KG1 (cell line): ENCODE results near the gene ACADSB.

Experiments
- DNase-seq: peaks from one replicate; lab custom pipeline; 2025; lab: John Stamatoyannopoulos, UW

The ACADSB gene

DNA sequence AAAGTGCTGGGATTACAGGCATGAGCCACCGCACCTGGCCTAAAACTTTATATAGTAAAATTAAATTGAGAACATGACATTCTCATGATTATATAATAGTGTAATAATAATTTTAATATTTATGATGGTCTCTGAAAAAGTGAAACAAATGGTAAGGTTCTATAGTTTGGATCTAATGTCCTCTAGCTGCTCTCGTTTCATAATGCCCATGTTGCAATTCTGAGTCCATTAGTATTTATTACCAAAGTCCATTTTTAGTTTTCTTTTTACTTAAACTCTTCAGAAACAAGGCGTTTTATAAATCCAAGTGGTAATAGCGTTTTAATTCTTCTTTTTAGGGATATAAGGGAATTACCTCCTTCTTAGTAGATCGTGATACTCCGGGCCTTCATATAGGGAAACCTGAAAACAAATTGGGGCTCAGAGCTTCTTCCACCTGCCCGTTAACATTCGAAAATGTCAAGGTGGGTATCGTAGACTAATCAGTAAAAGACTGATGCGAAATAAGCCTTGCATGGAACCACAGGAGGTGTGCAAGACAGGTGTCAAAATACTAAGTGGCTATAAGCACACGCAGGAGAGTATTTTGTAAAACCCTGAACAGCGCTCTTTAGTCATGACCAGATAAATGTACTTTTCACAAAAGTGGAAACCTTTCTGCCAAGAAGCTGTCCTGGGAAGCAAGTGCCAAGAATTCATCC lies 34.1 kb downstream of the ACADSB start:
- DNase-seq: no peak

DNA sequence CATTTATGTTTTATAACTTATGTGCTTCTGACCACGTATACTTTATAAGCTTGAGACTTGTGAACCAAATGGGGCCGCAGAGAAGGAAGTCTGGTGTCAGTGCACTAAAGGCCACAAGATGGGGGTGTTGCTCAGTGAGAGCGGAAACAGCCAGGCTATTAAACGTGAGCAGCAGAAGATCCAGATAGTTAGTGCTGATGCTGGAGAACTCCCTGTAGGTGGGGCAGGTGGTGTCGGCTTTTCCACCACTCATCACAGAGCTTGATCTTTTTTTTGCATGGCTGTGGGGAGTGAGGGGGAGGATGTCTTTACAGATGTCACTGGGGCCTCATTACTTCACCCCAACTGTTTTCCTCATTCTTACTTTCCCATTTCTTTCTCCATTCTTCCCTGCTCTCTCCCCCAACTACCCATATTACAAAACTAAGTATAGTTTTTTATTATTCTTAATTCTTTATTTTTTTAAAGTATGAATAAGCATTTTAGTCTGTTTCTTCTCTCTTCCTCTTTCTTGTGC lies 34.7 kb downstream of the ACADSB start:
- peak; percentile 50 for DNase-seq

DNA sequence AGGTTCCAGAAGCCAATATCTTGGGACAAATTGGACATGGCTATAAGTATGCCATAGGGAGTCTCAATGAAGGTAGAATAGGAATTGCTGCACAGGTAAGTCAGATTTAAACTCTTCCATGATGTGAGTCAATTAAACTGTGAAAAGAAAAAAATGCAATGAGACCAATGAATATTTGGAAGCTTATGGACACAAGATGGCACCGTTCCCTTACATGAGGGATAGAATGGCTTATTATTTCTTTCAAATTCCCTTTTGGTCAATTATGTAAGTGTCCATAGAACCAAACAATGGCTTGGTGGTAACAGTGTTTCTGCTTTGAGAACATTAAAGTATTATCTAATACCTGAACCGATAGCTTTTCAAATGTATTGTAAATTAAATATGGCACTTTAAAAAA lies 35.6 kb downstream of the ACADSB start:
- DNase-seq: no peak

DNA sequence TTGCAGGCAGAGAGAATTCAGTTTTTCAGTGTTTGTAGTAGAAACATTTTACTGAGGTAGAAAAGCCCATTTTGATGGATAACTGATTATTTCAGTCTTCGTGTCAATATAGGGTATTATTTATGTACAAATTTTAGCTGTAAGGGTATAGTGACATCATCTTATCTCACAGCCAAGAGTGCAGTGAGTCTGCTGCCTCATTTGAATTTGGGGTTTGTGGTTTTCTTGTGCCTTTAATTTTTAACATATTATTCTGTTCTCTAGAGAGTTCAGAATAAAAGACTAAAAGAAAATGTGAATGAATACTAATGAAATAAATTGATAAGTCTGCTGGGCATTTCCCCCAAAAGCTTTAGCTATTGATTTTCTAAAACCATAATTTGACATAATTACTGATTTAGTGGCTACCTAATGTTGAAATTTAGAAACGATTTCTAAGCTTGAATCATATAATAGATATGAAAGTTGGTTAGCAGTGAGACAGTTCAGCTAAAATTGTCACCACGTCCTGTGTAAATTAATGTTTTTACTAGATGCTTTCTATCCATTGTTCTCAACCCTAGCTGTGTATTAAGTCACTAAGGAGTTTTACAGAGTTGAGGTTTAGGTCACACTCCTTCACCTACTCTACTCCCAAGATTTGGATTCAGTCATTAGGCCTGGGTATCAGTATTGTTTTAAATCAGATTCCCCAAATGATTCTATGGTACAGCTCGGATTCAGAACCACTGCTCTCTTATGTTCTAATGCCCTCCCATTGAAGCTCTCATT lies 37.3 kb downstream of the ACADSB start:
- DNase-seq: no peak

DNA sequence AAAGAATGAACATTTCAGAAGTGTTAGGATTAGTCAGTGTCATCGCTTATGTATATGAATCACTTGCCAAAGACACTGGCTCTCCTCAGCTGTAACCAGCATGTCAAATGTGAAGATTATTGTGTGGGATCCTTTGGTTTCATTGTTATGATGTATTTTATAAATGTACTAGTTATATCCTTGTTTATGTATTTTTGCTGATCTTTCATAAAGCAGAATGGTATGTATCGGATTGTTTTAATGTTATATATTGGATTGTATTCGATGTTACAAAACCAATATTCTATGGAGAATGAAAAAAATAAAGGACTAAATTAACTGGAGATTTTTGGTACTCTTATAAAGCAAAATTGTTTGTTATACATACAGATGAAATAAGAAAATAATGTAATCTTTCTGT lies 49.2 kb downstream of the ACADSB start:
- DNase-seq: no peak

DNA sequence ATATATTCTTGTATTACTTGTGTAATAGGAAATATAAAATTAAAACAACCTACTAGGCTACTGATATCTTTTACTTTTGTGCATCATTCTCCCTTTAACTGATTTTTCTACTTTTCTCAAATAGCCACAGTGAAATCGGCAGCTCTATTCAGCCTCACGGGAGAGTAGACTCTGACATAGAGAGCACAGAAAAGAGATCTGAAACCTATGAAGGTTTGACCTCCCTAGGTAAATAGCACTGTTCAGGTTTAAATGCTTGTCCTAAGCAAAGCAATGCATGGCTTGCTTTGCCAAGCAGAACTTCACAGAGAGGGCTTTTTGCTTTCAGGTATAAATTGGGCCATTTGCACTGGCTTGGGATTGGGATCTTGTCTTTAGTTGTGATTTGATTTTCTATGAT lies 53.1 kb downstream of the ACADSB start:
- DNase-seq: no peak

DNA sequence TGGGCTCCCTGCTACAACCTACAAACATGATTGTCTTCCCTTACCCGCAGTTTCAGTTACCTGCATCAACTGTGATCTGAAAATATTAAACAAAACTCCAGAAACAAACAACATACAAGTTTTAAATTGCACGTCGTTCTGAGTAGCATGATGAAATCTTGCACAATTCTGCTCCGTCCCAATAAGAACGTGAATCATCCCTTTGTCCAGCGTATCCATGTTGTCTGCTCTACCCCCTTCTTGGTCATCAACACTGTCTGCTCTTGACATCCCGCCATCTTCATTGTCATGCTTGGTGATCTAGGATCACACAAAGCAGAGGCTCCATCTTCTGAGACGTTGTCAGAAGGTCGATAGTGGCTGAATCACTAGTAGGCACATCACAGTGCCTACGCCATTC lies 53.9 kb downstream of the ACADSB start:
- no peak for DNase-seq

DNA sequence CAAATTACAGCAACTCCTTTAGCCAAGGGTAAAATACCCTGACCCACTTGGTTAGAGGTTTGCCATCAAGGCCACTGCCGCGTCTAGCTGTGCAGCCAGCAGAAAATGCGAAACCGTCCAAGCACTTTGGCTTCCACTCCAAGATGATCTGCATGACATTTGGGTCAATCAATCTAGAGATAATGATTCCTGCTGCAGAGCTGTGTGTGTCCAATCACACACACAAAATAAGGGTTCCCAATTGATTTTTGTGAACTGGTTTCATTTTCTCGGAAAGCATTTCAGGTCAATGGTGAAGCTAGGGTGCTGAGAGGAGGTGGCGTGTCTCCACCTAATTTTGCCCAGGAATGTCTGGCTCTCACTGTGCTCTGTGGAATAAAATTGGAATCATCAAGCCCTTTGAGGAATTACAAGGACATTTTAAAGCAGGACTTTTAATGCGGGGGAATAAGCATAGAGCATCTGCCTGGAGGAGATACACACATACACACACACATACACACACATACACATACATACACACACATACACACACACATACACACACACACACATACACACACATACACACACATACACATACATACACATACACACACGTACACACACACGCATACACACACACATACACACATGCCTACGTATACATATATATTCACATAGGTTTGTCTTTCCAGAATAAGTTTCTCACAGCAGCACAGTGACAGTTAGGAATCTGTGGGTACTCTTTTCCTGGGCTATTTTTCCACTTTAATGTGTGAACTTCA lies 59.5 kb downstream of the ACADSB start:
- DNase-seq: no peak

DNA sequence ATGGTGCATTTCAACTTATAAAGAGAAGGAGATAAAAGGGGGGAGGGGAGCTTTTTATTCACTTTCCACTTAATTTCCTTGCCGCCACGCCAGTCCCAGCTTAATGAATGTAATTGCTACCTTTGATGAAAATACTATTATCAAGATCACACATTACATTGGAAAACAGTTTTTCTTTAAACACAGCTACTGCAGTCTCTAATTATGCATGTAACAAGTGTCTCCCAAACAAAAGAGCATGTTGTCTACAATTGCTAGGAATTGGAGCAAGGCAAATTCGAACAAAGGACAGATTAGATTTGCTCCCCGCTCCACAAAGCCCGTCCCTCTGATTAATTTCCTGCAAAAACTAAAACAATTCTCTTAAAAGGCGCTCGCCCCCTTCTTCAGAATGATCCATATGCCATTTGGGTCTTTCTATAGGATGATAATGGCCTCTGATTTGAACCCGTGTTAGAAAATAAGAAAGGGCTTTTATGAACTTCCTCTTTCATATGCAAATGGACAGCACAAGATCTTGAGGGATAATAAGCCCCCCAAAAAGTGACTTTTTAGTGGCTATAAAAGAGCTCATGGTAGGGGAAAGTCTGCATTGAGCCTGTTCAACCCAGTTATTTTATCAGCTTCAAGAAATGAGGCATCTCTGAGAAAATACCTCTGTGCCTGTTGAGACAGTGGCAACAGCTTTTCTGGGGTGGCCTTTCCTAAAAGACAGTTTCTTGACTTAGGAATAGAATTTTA lies 60.6 kb downstream of the ACADSB start:
- DNase-seq: no peak

DNA sequence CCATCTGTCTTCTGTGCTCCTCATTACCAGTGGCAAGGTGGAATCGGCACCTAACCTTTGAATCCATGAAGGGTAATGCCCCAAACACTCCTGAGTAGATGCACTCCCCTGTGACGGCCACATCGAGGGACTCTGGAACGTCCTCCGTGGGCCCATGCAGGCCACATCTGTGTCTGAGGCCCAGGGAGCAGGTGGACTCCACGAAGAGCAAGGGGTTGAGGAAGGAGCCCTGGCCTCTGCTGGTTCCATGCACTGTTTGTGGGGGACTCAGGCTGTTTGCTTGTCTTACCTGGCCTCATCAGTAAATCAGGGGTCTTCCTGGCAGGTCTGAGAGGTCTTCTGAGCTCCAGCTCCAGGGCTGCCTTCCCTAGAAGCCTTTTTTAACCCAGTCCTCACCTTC lies 64.4 kb downstream of the ACADSB start:
- DNase-seq: no peak

DNA sequence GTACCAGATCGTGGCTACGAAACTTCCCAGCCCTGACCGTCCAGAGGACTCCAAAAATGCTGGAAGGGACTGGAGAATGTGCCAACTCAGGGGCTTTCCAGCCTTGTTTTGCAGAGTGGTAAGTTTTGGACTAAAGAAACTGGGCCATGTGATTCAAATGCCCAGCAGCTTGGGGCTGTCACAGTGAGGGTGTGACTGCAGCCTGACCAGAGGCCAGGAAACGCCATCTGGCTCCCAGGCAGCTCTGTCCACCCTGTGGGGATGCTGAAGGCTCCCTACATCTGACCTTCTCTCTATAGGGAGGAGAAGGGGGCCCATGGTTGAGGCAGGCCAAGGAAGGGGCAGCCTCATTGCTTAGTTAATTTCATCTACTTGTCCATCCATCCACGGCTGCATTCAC lies 65.4 kb downstream of the ACADSB start:
- DNase-seq: no peak

DNA sequence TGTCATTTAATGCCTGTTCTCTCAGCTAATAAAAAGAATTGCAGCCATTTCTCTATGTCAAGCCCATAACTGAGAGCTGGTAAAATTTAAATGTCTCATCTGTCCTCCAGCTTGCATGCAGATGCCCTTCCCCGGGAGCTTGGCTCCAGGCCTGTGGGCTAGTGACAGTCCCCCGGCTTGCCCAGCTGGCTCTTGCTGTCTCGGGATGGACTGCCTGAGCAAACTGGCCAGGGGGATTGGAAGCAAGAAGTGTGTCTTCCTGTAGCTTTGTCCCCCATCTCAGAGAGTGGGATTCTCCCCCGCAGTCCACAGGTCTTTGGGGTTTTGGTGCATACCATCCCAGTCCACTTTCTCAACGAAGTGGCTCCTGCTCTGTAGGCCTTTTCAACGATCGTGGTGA lies 73.1 kb downstream of the ACADSB start:
- DNase-seq: no peak

DNA sequence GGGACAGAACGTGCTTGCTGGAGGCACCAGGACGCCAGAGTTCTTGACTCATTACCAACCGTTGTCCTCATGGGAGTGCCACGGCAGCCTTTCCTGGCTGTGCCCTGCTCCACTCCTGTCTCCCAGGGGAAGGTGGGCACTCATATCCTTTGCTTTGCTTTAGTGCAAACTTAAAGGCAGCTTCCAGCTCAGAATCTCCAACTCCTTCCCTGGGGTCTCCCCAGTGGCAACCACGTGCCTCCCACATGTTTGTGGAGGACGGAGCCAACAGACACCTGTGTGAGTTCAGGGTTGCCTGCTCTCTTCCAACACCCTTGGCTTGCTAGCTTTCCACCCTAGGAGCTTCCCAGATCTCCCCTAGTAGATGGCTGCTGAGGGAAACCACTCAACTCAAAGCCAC lies 75.0 kb downstream of the ACADSB start:
- DNase-seq: no peak

DNA sequence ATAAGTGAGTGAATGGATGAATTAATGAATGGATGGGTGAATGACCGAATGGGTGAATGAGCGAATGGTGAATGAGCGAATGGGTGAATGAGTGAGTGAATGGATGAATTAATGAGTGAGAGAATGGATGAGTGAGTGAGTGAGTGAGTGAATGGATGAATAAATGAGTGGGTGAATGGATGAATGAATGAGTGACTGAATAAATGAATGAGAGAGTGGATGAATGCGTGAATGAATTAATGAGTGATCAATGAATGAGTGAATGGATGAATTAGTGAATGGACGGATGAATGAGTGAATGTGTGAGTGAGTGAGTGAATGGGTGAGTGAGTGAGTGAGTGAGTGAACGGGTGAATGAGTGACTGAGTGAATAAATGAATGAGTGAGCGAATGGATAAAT lies 77.5 kb downstream of the ACADSB start:
- DNase-seq: no peak

DNA sequence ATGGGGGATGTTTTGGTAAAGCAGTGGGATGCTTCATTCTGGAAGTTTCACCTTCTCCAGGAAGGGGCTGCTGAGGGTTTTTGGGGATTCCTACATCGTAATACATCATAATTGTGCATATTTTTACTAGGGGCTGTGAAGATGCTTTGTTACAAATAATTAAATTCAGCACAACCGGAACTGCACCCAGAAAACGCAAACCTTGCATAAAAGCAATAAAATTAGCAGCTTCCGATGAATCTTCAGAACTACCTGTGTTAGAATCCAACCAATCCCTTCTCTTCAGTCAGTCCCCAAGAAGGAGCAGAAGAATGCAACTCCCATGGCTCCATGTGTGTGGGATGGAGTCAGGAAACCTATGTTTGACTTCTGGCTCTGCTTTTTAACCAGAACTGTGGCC lies 78.5 kb downstream of the ACADSB start:
- DNase-seq: no peak

DNA sequence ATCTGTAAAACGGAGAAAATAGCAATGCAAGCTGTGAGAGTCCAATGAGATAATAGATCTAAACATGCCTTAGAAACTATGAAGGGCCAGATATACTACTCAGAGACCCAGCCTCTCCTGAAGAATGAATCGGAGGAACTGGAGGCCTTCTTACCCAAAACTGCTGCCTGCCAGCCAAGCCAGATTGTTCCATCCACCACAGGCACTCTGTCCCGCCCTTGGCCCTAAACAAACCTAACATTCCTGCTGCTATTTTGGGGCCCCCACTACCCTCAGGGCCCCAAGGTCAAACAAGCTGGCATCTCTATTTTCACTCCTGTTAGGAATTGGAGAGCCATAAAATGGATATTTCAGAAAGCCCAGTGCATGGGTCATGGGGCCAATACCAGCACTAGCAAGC lies 79.0 kb downstream of the ACADSB start:
- no peak for DNase-seq

DNA sequence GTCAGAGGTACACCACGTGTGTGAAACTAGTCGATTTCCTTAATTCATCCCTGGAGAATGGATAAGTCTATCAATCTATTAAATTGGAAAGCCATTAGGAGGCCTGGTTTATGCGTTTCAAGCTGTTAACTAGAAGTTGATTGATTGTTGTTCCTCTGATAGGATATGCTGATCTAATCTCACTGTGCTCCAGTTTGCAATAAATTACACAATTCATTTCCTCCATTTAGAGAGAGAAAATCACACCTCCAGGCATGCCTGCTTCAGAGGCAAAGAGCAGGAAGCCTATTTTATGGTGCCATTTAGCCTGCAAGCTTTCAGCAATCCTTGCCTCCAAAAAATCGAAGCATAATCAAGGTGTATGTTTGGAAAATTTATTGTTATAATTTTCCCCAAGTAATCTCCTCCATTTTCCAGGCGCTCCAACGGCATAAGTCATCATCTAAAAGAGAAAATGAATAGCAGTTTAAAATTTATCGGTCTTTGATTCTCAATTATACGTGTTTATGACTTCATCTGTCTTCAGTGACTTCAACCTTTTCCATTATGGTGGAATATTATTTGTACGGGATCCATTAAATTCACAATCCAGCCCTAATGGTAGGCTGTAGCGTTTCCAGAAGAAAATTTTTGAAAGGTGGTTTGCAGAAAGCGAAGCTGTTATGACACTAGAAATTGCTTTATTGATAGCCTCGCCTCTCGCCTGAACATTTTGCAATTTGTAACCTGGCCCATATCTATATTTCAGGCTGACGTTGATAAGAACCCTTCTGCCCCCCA lies 84.0 kb downstream of the ACADSB start:
- no peak for DNase-seq

DNA sequence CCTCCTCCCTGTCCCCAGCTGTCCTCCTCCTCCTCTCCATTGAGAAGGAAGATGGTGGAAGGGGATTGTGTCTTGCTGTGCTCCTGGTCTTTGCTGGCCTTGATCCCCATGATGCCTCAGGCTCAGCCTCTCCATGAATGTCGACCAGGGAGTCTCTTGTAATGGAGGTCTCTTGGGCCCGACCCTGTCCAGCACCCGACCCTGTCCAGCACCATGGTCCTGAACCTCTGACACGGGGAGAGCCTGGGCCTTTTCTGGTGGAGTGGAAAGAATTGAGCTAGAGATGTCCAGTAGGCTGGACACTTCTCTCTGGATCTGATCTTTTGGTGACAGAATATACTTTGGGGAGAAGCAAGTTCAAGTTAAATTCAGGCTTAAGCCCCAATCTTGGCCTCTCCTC lies 84.7 kb downstream of the ACADSB start:
- DNase-seq: no peak

DNA sequence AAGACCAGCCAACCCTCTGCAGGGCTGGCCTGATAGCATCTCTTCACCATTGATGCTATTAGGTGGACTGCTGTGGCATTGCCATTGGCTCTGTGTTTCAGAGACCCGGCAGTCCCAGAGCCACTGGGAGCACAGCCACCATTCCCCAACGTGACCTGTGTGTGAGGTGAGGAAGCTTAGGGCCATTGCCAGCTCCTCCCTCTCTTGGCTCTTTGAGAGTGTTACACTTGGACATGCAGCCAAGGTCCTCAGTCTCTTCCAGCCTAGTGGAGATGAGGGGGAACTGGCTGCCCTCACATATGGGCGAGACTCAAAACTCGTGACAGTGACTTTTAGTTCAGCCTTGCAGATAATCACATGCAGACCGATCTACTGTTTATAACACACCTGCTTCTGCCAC lies 87.6 kb downstream of the ACADSB start:
- no peak for DNase-seq

DNA sequence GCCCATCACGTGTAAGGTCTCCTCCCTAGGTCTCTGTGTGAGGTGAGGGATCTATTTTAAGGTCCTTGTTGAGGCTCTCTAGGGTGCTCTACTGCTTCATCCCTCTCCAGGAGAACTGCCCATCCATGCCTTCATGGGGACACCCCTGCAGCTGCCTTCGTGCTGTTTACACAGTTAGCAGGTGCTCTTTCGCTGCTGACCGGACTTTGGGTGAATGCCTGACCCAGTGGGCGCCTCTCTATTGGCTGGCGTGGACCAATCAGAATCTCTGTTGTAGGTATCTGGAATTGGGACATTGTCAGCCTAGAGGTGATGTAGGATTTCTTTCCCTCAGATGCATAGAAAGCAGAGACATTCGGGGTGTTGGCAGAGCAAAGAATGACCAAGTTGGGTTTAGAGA lies 88.2 kb downstream of the ACADSB start:
- no peak for DNase-seq

DNA sequence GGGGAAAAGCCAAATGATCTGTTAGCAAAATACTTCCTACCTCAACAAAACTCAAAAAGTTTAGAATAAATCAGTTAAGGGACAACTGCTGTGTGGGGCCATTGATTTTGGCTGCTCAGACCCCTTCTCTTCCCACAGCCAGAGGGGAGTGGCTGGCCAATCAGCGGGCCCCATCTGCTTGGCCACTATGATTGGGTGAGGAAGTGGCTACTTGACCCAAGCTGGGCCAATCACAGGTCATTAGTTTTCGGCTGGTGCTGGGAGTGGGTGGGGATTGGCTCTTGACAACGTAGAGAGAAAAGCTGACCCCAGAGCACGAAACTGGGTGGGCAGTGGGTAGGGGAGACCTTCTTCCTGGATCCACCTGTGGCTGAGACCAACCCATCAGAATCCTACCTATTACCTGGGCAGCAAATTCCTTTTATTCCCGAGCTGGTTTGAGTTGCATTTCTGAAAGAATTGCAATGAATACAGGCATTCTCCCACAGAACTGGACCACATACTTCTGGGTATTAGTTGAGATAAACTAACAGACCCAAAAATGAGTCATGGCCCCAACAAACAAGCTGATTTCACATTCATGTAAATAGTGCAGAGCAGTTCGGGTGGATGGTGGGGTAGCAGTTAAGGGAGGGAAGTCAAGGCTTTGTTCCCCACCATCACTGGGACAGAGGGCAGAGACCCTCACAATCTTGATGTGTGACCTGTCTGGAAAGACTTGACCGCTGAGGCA lies 91.4 kb downstream of the ACADSB start:
- DNase-seq: no peak
